Psoas muscle (tissue), 8 donors: ENCODE results near the gene HRC. TPM values are rescaled to one million over a fixed set of nuclear protein-coding genes. Genes with fewer than 3 reads are reported as not detected.
A peak's percentile ranks its signal among the peaks of the same experiment; 100 is the strongest.

Experiments used
- ATAC-seq, 4 donors: fragments of 200-7000 bp; cut with Tn5 transposase; one replicate each; pipeline ENCODE4 v1.9.1; 2020; ENCODE audit warnings: moderate library complexity in 3 of 4, mild to moderate bottlenecking in 2 of 4
- DNase-seq, 2 donors: peaks; one replicate each; pipeline ENCODE4 v3.0.0-alpha.2; 2020
- H3K27ac ChIP-seq: fragments of 200-600 bp; one replicate; pipeline ENCODE4 v1.8.0; 2022
- H3K27me3 ChIP-seq, 3 donors: fragments of 200-600 bp in 1 of 3; one replicate each; pipeline versions ENCODE4 v1.6.1 to v1.8.0; 2013 to 2022; ENCODE audit warnings: low read length in 2 of 3, mild to moderate bottlenecking in 2 of 3, moderate library complexity in 1 of 3; ENCODE audit not compliant: insufficient read depth in 3 of 3
- H3K36me3 ChIP-seq, 2 donors: fragments of 200-600 bp in 1 of 2; one replicate each; pipeline versions ENCODE4 v1.6.1 to v1.8.0; 2013 to 2022; ENCODE audit warnings: low read depth in 1 of 2, mild to moderate bottlenecking in 1 of 2, moderate library complexity in 1 of 2; ENCODE audit not compliant: insufficient read depth in 1 of 2
- H3K4me1 ChIP-seq: fragments of 200-600 bp; one replicate; pipeline ENCODE4 v1.8.0; 2022
- H3K4me3 ChIP-seq: fragments of 200-600 bp; one replicate; pipeline ENCODE4 v1.8.0; 2022; ENCODE audit warnings: mild to moderate bottlenecking
- H3K9me3 ChIP-seq: fragments of 200-600 bp; one replicate; pipeline ENCODE4 v1.8.0; 2022
- CTCF ChIP-seq: fragments of 200-600 bp; IDR thresholded peaks from one replicate; pipeline ENCODE4 v1.8.0; 2022; ENCODE audit warnings: antibody characterized with exemption
- WGBS, 3 donors: extraction: QIAGEN DNeasy Blood & Tissue Kit; methylation state at CpG; one replicate each; pipeline versions ENCODE4 v1.1.6 to v1.1.7; 2013; 5-methylcytosine and 5-hydroxymethylcytosine counted together
- intact Hi-C, 2 donors: fragments of 100-400 bp; cut with DNase I; formaldehyde crosslinking; loops; one replicate each; pipeline versions ENCODE4 v1.11.0 to v1.14.2; 2022
- polyA plus RNA-seq, 3 donors: library from polyadenylated mRNA; stranded (reverse); fragments of 200-250 nt; gene quantifications; one replicate each; pipeline ENCODE4 v1.2.3, GENCODE V29; 2013
- total RNA-seq, 4 donors: library from RNA; stranded (reverse); fragmentation: NEBNext Ultra II Directional in 2 of 4; extraction: Animal tissue kit (Norgen Biotek cat#: 25700) in 2 of 4; gene quantifications; one replicate each; pipeline versions ENCODE4 v1.2.1 to v1.2.4, GENCODE V29; 2021 to 2023
- donor health status: healthy with polysubstance abuse.
- donor health status: DM: no; HTN: no; CAD: no; lungs with moderate emphysema.
- donor health status: Bipolar disorder and iron deficiency.
- donor health status: healthy.
- donor health status: DM: yes; HTN: yes; CAD: no.
- donor health status: DM: no; HTN: no; CAD: no.
- donor health status: DM: no; HTN: no; CAD: no.
- donor health status: DM: yes; HTN: yes; CAD: no.

HRC gene
- total and polyA plus RNA-seq, 7 donors: 32.9 to 405 (median 250) TPM

DNA sequence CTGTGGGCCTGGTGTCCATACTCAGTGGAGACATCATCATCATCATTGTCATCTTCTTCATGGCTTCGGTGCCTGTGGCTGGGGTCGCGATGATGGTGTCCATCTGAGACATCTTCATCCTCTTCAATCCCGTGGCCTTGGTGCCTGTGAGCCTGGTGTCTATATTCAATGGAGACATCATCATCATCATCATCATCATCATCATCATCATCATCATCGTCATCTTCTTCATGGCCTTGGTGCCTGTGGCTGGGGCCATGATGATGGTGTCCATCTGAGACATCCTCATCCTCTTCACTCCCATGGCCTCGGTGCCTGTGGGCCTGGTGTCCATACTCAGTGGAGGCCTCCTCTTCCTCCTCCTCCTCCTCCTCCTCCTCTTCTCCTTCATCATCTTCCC is 917 bp downstream of the HRC start:
- intact Hi-C loops: loop anchor here (5.0 to 10.0 kb wide), 2 partner anchors 37 to 159 kb away; partner anchors contain the start of genes C19orf73 (in 2 of the 2), PPFIA3 (in 2 of the 2), GYS1 (in 1 of the 2) and RUVBL2 (in 1 of the 2)
- 69 to 77% (median 75%) methylated on average over 6 of the region's 6 CpGs for WGBS, 3 donors
- no peak for ATAC-seq

GRCh38 chr19:49153167-49153809 is 1.9 kb downstream of the HRC start:
- peaks cover 22% of the 10 kb centered on the region for H3K4me1 ChIP-seq
- intact Hi-C loops: loop anchor here (5.0 to 10.0 kb wide), 2 partner anchors 36 to 158 kb away; partner anchors contain the start of genes C19orf73 (in 2 of the 2), PPFIA3 (in 2 of the 2), GYS1 (in 1 of the 2) and RUVBL2 (in 1 of the 2)
- H3K27ac ChIP-seq: peak overlapping the region; percentile 99
- H3K36me3 ChIP-seq: no peaks in the 10 kb centered on the region
- peak overlapping the region; percentile 77 for H3K4me3 ChIP-seq
- no peak for TF ChIP-seq CTCF
- WGBS, 3 donors: 47 to 86% (median 55%) methylated on average over 8 to 10 of the region's 10 CpGs
- H3K9me3 ChIP-seq: no peaks in the 10 kb centered on the region
- H3K27me3 ChIP-seq: no peaks in the 10 kb centered on the region
- DNase-seq: no peak
- no peak for ATAC-seq

More for the DNA sequence above, 917 bp downstream of the HRC start:
- no peak for DNase-seq
- TF ChIP-seq CTCF: no peak
- peaks cover 29% of the 10 kb centered on the region for H3K4me1 ChIP-seq
- H3K4me3 ChIP-seq: peak overlapping the region; percentile 77
- H3K9me3 ChIP-seq: no peaks in the 10 kb centered on the region
- no peaks in the 10 kb centered on the region for H3K36me3 ChIP-seq
- H3K27ac ChIP-seq: peak overlapping the region; percentile 99
- H3K27me3 ChIP-seq: no peaks in the 10 kb centered on the region

DNA sequence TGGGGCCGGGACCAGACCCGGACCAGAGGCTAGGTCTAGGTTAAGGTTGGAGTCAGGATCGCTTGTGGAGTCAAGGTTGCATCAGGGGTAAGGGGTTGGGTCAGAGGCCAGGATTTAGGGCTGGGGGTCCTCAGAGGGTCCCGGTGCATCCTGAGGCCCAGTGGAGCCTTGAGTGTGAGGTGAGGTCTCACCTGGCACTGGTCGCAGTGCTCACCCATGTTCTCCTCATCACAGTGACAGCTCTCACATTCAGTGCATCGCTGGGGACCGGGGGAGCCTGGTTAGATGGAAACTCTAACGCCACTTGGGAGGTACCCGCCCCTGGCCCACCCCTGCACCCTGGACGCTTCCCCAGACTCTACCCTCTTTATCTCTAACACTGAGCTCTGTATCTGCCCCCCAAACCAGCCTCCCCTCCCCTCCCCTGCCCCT is 3.1 kb downstream of the HRC start:
- Histone ChIP-seq H3K36me3 (no peaks in the 10 kb centered on the region), H3K9me3 (no peaks in the 10 kb centered on the region), H3K4me3 (peak overlapping the region; percentile 77), H3K27ac (peak overlapping the region; percentile 99), H3K4me1 (peaks cover 21% of the 10 kb centered on the region), H3K27me3 (no peaks in the 10 kb centered on the region)
- WGBS, 3 donors: 20 to 22% (median 20%) methylated on average over 9 to 10 of the region's 10 CpGs
- DNase-seq (no peak), ATAC-seq (no peak)
- no peak for TF ChIP-seq CTCF
- intact Hi-C loops: loop anchor here (5.0 to 10.0 kb wide), 2 partner anchors 35 to 157 kb away; partner anchors contain the start of genes C19orf73 (in 2 of the 2), PPFIA3 (in 2 of the 2), GYS1 (in 1 of the 2) and RUVBL2 (in 1 of the 2)

- DNase-seq (peak; percentile 80 to 93), ATAC-seq (peak; percentile 38 to 55 (median 54))
- no peaks in the 10 kb centered on the region for H3K9me3 ChIP-seq
- H3K4me1 ChIP-seq: peaks cover 21% of the 10 kb centered on the region
- peak overlapping the region; percentile 77 for H3K4me3 ChIP-seq
- peak overlapping the region; percentile 99 for H3K27ac ChIP-seq
- WGBS, 3 donors: 7 to 12% (median 8%) methylated on average over 45 of the region's 45 CpGs
- no peak for TF ChIP-seq CTCF
- intact Hi-C loops: loop anchor here (5.0 to 10.0 kb wide), 2 partner anchors 34 to 157 kb away; partner anchors contain the start of genes C19orf73 (in 2 of the 2), PPFIA3 (in 2 of the 2), GYS1 (in 1 of the 2) and RUVBL2 (in 1 of the 2)
- H3K27me3 ChIP-seq: no peaks in the 10 kb centered on the region
- no peaks in the 10 kb centered on the region for H3K36me3 ChIP-seq
Measured at GRCh38 chr19:49151267-49152118, 3.7 kb downstream of the HRC start.
